AML-193 (cell line): Measurements from ENCODE around the gene ZBTB7C.

Source experiments
- DNase-seq, 2 experiments: peaks; one replicate each; lab custom pipeline; 2025; lab: John Stamatoyannopoulos, UW

The ZBTB7C gene

GRCh38 chr18:48033790-48034650, 375.2 kb downstream of the ZBTB7C start:
- no peak for DNase-seq

DNA sequence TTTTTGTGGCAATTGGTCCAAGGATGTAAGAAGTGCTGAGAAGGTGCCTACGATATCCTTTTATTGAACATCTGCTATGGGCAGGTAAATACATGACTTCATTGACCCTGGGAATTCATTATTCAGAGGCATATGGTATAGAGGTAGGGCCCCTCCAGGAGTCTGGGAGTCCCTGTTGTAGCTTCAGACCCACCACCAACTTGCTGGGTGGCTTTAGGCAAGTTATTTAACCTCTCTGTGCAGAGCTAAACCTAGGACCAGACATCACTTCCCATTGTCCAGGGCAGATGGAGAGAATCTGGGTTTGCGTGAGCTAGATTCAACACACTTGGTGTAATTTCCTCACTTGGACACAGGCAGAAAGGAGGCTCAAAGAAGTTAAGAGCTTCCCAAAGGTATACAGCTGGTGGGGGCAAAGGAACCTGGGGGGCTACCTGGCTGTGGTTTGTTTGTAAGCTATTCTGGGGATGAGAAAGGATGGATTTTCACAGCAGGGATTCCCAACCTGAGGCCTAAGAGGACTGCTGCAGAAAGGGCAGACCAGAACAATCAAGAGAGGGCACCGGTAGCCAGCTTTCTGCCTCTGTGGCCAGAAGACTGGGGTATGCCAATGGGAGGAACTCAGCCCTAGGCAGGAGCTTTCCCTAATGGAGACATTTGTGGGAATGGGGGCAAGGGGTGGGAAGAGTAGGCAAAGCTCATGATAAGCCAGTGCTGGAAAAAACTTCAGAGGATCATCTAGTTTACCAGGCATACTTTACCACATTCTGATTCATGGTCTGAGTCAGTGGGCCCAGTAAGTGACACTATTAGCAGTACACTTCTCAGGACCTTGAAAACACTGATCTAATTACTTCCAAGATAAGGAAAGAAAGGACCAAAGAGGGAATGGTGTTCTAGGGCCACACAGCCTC, 376.1 kb downstream of the ZBTB7C start:
- DNase-seq: no peak

DNA sequence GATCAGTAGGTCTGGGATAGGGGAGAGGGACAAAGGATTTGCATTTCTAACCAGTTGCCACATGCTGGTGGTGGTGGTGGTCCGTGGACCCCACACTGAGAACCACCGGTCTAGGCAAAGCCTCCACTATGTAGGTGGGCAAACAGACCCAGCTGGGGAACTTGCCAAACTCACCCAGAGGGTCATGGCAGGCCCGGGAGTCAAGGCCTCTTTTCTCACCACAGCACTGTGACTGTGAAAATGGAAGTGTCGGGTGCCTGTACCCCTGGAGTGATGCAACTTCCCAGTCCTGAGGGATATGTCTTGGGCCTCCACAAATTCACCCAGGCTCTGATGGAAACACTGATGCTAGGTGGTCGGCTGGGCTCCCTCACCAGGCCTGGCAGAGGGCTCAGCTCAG, 377.5 kb downstream of the ZBTB7C start:
- DNase-seq: no peak

DNA sequence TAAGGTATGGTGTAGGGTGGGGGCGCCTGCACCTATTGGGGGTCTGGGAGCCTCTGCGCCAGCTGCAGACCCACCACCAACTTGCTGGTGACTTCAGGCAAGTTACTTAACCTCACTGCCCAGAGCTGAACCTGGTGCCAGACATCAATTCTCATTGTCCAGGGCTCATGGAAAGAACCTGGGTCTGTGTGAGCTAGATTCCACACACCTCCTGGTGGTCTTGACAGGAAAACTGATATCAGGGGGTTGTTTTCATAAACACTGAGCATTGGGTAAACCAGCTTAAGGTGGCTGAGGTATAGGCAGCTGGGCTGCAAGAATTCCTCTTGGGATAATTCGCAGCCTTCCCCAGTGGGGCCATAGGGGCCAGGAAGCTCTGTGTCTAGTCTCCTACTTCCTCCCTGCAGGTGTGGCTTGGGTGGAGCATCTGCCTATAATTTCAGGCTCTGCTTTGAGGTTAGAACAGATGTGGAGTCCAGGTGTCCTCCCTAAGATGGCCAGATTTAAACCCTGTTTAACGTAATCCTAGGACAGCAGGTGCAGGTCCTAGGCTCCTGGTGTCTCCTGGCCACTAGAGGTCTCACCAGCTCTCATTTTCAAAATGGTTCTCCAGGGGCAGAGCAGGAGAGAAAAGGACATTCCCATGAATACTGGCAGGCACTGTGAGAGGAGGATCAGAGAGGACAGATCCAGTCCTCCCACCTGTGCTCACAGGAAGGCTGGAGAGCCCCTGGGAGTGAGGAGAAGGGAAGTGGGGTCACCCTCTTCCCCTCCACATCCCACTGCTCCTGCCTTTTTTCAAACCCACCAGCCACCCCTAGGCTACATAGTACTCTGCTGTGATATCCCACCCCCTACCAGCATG, 378.3 kb downstream of the ZBTB7C start:
- DNase-seq: peak; percentile 15 to 17

DNA sequence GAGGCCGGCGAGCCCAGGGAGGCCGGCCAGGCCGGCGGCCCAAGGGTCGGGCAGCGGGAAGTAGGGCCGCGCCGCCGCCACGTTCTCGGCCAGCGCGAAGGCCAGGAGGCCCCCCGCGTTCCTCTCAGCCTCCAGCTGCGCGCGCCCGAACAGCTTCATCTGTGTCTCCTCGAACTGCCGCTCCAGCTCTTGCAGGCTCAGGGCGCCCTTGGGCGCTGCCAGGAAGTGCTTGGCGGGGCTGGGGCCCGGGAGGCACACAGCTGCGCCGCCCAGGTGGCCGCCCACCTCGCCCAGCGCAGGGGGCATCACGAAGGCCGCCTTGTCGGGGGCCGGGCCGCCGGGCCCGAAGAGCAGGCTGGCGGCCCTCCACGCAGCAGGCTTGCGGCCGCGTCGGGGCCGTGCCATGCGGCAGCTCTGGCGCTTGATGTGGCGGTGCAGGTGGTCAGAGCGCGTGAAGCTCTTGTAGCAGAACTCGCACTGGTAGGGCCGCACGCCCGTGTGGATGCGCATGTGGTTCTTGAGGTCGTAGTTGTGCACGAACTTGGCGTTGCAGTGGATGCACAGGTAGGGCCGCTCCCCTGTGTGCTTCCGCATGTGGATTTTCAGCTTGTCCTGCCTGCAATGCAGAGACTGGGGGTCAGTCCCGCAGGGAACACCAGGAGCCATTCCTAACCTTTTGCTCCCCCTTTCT, 379.7 kb downstream of the ZBTB7C start:
- DNase-seq: no peak

DNA sequence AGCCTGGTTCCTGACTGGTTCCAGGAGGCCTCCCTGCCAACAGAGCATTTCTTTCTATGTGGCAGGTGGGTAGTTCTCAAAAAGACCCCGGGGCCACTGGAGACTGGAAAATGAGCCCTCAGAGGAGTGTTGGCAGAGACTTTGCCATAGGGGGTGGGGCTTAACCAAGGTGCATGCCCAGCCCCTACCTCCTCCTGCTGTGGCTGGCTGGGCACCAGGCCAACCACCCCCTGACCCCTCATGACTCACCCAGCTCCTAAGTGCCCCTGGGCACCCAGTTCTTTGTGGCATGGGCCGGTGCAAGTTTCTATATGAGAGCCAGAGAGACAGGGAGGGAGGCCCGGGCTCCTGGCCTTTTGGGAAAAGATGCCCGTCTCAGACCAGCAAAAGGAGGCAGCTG, 380.5 kb downstream of the ZBTB7C start:
- DNase-seq: no peak

DNA sequence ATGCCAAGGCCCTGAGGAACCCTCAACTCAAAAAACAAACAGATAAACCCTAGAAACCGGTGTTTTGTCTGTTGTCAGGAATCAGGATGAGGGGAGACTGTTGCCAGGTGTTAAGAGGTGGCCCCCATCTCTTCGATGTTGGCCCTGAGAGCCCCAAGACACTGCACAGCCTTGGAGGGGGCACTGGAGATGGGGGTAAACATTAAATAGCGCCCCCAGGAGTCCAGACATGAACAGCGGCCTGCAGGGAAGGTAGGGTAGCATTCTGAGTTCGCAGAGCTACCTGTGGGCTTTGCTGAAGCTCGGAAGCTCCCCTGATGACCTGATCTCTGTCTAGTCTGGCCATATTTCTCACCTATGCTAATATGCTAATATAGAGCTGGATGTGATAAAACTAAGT, 381.1 kb downstream of the ZBTB7C start:
- DNase-seq: no peak

- no peak for DNase-seq
Measured at GRCh38 chr18:48027401-48027963, 381.7 kb downstream of the ZBTB7C start.

DNA sequence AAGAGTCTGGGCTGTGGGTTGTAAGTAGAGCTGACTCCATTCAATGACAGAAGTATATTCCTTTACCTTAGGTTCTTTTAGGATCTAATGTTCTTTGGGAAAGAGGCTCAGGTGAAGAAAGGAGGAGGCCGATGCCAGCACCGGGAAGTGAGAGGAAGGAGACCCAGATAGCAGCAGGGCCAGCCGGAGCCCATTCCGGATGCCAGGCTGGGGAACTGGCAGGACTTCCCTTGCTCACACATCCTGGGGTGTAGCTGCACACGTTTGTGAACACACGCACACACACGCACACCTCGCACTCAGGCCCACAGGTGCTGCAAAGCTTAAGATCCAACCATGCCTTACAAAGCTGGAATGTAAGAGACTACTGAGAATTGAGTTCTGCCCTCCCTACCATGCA, 383.0 kb downstream of the ZBTB7C start:
- DNase-seq: no peak

GRCh38 chr18:48024881-48025660, 384.1 kb downstream of the ZBTB7C start:
- no peak for DNase-seq

- no peak for DNase-seq
Measured at GRCh38 chr18:48024009-48024512, 385.1 kb downstream of the ZBTB7C start.

DNA sequence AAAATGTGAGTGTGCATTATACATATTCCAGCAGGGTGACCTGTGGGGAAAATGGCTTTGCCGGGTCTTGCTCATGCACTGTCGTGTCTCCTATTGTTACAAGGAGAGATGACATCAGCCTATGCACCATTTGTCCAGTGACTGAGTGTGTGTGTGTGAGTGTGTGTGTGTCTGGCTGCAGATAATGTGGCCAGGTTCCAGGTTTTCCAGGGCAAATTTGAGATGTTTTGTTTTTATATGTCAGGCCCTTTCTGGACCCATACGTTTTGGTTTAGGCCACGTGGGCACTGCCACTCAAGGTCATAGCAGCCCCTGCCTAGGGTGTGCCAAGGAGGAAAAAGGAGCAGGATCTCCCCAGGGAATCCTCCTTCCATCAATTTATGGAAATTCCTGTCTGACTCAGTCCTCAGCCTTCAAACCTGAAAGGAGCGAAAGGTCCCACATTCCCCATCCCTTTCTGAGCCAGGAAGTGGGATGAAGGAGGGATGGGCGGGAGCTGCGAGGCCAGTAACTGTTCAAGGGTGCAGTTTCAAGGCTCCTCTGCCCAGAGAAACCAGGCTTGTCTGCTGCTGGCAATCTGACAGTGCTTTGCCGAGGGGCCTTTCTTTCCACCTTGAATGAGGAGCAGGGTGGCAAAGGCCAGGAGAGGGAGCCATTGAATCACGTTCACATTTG, 385.7 kb downstream of the ZBTB7C start:
- peak; percentile 34 to 52 for DNase-seq

- peak; percentile 86 to 88 for DNase-seq
Measured at GRCh38 chr18:48022531-48023329, 386.5 kb downstream of the ZBTB7C start.

GRCh38 chr18:48022021-48022420, 387.2 kb downstream of the ZBTB7C start:
- no peak for DNase-seq

- no peak for DNase-seq
Measured at GRCh38 chr18:48021273-48021914, 387.8 kb downstream of the ZBTB7C start.

DNA sequence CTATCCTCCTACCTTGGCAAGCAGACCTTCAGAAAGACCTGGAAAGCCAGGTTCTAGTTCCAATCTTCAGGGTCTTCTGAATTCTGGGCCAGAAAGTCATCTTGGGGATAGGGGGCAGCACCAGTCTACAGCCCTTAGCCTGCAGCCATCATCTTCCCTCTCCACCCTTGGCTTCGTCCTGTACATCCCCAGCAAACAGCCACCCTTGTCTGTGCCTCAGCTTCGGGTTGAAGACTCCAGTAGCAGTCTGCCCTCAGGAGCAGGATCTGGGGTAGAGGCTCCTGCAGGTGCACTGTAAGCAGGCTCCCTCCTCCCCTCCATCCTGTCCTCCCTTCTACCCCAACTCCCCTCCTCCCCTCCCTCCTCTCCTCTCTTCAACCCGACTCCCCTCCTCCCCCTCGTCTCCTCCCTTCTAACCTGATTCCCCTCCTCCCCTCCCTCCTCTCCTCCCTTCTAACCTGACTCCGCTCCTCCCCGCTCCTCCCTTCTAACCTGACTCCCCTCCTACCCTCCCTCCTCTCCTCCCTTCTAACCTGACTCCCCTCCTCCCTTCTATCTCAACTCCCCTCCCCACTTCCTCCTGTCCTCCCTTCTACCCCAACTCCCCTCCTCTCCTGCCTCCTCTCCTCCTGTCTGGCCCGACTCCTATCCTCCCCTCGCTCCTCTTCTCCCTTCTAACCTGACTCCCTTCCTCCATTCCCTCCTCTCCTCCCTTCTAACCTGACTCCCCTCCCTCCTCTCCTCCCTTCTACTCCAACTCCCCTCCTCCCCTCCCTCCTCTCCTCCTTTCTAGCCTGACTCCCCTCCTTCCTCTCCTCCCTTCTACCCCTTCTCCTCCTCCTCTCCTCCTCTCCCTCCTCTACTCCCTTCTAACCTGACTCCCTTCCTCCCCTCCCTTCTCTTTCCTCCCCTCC, 388.6 kb downstream of the ZBTB7C start:
- DNase-seq: no peak
